PC-9 (cell line): Measurements from ENCODE around the gene IL17D. TPM values are rescaled to one million over a fixed set of nuclear protein-coding genes. Genes with fewer than 3 reads are reported as not detected.

Source experiments
- BruUV-seq: library from RNA; stranded (reverse); fragments of 400-500 nt; replicated peaks from 2 replicates; lab custom pipeline; 2021; lab: Mats Ljungman, UMichigan
- CTCF ChIA-PET: fragments of 300-600 bp; sonication (Branson Sonifier 250); formaldehyde crosslinking; loops from one replicate; lab custom pipeline; 2022; ENCODE audit warnings: antibody characterized with exemption; lab: Charles Lee
- POLR2A ChIA-PET: fragments of 300-600 bp; sonication (Branson Sonifier 250); formaldehyde crosslinking; loops from one replicate; lab custom pipeline; 2022; ENCODE audit warnings: antibody characterized with exemption; ENCODE audit not compliant: unreplicated experiment; lab: Charles Lee
- DNase-seq, 2 experiments: peaks; one replicate each; pipeline versions ENCODE4 v3.0.0 to v3.0.0-alpha.2; 2015 to 2022; ENCODE audit warnings: mixed read lengths in 1 of 2
- H2AFZ ChIP-seq: fragments of 200-600 bp; sonication (generic); 2 replicates; pipeline ENCODE4 v1.8.1; 2017; ENCODE audit warnings: antibody characterized with exemption
- H3F3A ChIP-seq: fragments of 200-600 bp; sonication (generic); 2 replicates; pipeline ENCODE4 v1.8.1; 2017; ENCODE audit warnings: antibody characterized with exemption, mild to moderate bottlenecking, low read depth; ENCODE audit not compliant: insufficient read depth
- H3K27ac ChIP-seq: fragments of 200-600 bp; sonication (generic); 2 replicates; pipeline ENCODE4 v1.6.1; 2016; ENCODE audit warnings: mixed run types
- H3K27me3 ChIP-seq: fragments of 200-600 bp; sonication (generic); 2 replicates; pipeline ENCODE4 v1.6.1; 2016; ENCODE audit warnings: low read depth, mixed run types; ENCODE audit not compliant: insufficient read depth
- H3K36me3 ChIP-seq: fragments of 200-600 bp; sonication (generic); 2 replicates; pipeline ENCODE4 v1.6.1; 2016; ENCODE audit warnings: low read depth, mixed run types
- H3K4me1 ChIP-seq: fragments of 200-600 bp; sonication (generic); replicated peaks from 2 replicates; pipeline ENCODE4 v1.6.1; 2016; ENCODE audit warnings: mixed run types; ENCODE audit not compliant: insufficient read depth
- H3K4me2 ChIP-seq: fragments of 200-600 bp; sonication (generic); 2 replicates; pipeline ENCODE4 v1.6.1; 2017; ENCODE audit warnings: mixed run types
- H3K4me3 ChIP-seq: fragments of 200-600 bp; sonication (generic); 2 replicates; pipeline ENCODE4 v1.6.1; 2016; ENCODE audit warnings: mixed run types
- H3K79me2 ChIP-seq: fragments of 200-600 bp; sonication (generic); 2 replicates; pipeline ENCODE4 v1.6.1; 2017; ENCODE audit warnings: low read depth, mixed run types
- H3K9me2 ChIP-seq: fragments of 200-600 bp; sonication (generic); 2 replicates; pipeline ENCODE4 v1.8.1; 2017; ENCODE audit warnings: mild to moderate bottlenecking; ENCODE audit not compliant: insufficient read depth
- H3K9me3 ChIP-seq: fragments of 200-600 bp; sonication (generic); 2 replicates; pipeline ENCODE4 v1.8.1; 2016; ENCODE audit warnings: low read depth; ENCODE audit not compliant: insufficient read depth
- H4K20me1 ChIP-seq: fragments of 200-600 bp; sonication (generic); 2 replicates; pipeline ENCODE4 v1.8.1; 2017; ENCODE audit not compliant: insufficient read depth
- EZH2 ChIP-seq: fragments of 200-600 bp; sonication (generic); IDR thresholded peaks from 2 replicates; pipeline ENCODE4 v1.8.0; 2017; ENCODE audit warnings: antibody characterized with exemption, low read depth
- intact Hi-C: fragments of 100-400 bp; cut with micrococcal nuclease; formaldehyde crosslinking; loops from one replicate; pipeline ENCODE4 v1.10.0; 2022; ENCODE audit not compliant: unreplicated experiment
- total RNA-seq: library from RNA; stranded (reverse); gene quantifications from 2 replicates; pipeline ENCODE4 v1.2.3, GENCODE V29; 2021
- TF ChIP-seq, protein P1 (sequence below): fragments of 200-600 bp; sonication (generic); conservative IDR thresholded peaks from 2 replicates; pipeline ENCODE4 v1.6.1; 2017; ENCODE audit warnings: mixed run types, antibody characterized with exemption, mild to moderate bottlenecking, moderate library complexity

IL17D gene
- total RNA-seq, 1 experiment from 2014 or later: 0.37 TPM

DNA sequence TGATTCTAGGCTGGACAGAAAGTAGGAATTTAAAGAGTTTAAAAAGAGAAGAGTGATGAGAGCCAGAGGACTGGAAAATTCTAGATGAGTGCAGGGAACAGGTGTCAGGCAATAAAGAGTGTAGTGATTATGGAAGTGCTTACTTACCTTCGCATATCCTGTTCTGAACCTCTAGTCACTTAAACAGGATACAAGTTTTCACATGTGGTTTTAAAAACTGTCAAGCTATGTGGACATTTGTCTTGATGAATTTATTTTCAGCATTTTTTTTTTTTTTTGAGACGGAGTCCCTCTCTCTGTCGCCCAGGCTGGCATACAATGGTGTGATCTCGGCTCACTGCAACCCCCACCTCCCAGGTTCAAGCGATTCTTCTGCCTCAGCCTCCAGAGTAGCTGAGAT lies 34.3 kb upstream of the IL17D start:
- Histone ChIP-seq H3F3A (no peaks in the 10 kb centered on the region), H4K20me1 (0 out of 2 replicates have a peak, but pooled peaks cover 1% of the 10 kb centered on the region), H3K36me3 (no peaks in the 10 kb centered on the region), H3K9me3 (no peaks in the 10 kb centered on the region), H3K27me3 (no peaks in the 10 kb centered on the region), H3K9me2 (no peaks in the 10 kb centered on the region; the same call in 1 of the 2 replicates), H2AFZ (no peak overlapping the region), H3K79me2 (no peaks in the 10 kb centered on the region), H3K4me1 (no peaks in the 10 kb centered on the region), H3K4me2 (no peak overlapping the region), H3K4me3 (no peak overlapping the region), H3K27ac (no peak overlapping the region)
- DNase-seq: no peak
- TF ChIP-seq EZH2: no peak
- TF ChIP-seq, protein P1, sequence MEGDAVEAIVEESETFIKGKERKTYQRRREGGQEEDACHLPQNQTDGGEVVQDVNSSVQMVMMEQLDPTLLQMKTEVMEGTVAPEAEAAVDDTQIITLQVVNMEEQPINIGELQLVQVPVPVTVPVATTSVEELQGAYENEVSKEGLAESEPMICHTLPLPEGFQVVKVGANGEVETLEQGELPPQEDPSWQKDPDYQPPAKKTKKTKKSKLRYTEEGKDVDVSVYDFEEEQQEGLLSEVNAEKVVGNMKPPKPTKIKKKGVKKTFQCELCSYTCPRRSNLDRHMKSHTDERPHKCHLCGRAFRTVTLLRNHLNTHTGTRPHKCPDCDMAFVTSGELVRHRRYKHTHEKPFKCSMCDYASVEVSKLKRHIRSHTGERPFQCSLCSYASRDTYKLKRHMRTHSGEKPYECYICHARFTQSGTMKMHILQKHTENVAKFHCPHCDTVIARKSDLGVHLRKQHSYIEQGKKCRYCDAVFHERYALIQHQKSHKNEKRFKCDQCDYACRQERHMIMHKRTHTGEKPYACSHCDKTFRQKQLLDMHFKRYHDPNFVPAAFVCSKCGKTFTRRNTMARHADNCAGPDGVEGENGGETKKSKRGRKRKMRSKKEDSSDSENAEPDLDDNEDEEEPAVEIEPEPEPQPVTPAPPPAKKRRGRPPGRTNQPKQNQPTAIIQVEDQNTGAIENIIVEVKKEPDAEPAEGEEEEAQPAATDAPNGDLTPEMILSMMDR: no peak
- intact Hi-C loops: no loop called here
- POLR2A ChIA-PET: no interaction called here
- BruUV-seq: no TSS peak
- CTCF ChIA-PET: no interaction called here

DNA sequence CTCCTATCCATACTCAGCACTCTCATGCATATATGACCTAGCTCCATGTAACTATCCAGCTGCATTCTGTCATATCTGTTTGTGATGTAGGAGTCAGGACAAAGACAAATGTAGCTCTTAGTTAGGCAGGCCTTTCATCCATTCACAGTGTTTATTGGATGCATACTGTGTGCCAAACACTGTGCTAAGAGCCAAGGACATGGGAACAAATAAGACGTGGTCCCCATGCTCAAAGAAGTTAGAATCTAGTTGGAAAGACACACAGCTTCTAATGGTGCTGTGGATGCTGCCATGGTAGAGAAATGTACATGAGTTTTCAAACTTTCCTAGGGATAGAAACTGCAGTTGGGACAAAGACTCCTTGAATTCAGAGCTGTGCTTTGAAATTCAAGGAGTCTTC lies 31.7 kb upstream of the IL17D start:
- no peak overlapping the region for H3K4me3 ChIP-seq
- H3K79me2 ChIP-seq: no peaks in the 10 kb centered on the region
- no peaks in the 10 kb centered on the region for H3K4me1 ChIP-seq
- no peak for DNase-seq
- H3K4me2 ChIP-seq: no peak overlapping the region
- no peaks in the 10 kb centered on the region; the same call in 1 of the 2 replicates for H3K9me2 ChIP-seq
- BruUV-seq: no TSS peak
- H3K36me3 ChIP-seq: no peaks in the 10 kb centered on the region
- CTCF ChIA-PET: no interaction called here
- no peaks in the 10 kb centered on the region for H3K27me3 ChIP-seq
- POLR2A ChIA-PET: interaction anchor here (0.5 kb wide), 1 partner anchor 146 kb away, joined by 7 read pairs; the partner anchor contains the start of gene CRYL1
- H2AFZ ChIP-seq: no peak overlapping the region
- intact Hi-C loops: no loop called here
- H3K27ac ChIP-seq: no peak overlapping the region
- TF ChIP-seq EZH2: no peak
- TF ChIP-seq, protein P1: no peak
- no peaks in the 10 kb centered on the region for H3F3A ChIP-seq
- 0 out of 2 replicates have a peak, but pooled peaks cover 3% of the 10 kb centered on the region for H4K20me1 ChIP-seq
- no peaks in the 10 kb centered on the region for H3K9me3 ChIP-seq

DNA sequence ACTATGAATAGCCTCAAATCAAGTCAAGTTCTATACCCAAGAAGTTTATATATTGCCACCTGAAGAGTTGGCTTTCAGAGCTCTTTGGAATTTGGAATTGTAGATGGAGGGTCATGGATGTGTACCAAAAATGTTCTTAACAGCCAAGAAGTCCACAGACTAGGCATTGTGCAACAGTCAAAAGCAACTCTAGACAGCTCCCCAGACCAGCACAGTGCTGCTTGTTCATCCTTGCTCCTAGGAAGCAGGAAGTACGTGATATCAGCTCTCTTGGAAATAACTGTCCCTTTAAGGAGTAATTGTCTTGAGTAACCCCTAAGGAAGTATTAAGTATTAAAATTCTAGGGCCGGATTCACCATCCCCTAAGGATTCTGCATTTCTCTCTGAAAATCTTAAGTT lies 30.7 kb upstream of the IL17D start:
- Histone ChIP-seq H2AFZ (no peak overlapping the region), H3K27me3 (no peaks in the 10 kb centered on the region), H3K27ac (no peak overlapping the region), H3K36me3 (no peaks in the 10 kb centered on the region), H3K9me3 (no peaks in the 10 kb centered on the region), H3K4me3 (no peak overlapping the region), H3F3A (no peaks in the 10 kb centered on the region), H3K4me2 (no peak overlapping the region), H3K4me1 (no peaks in the 10 kb centered on the region), H3K79me2 (no peaks in the 10 kb centered on the region), H3K9me2 (no peaks in the 10 kb centered on the region), H4K20me1 (0 out of 2 replicates have a peak, but pooled peaks cover 3% of the 10 kb centered on the region)
- ChIA-PET POLR2A (no interaction called here), CTCF (no interaction called here)
- no peak for DNase-seq
- TF ChIP-seq, protein P1: no peak
- no peak for TF ChIP-seq EZH2
- intact Hi-C loops: no loop called here
- BruUV-seq: no TSS peak
